OCI-LY3 (cell line): ENCODE results near the gene MOSPD2.

Experiments
- H2AFZ ChIP-seq: fragments of 200-600, 300-600 bp; shearing (Covaris generic); 2 replicates; pipeline ENCODE4 v1.6.0; 2014; ENCODE audit warnings: antibody characterized with exemption, low read depth, low read length
- H3K27ac ChIP-seq: fragments of 200-600, 300-600 bp; sonication (generic); 2 replicates; pipeline ENCODE4 v1.5.1; 2014; ENCODE audit warnings: mild to moderate bottlenecking, low read length, moderate library complexity, mixed read lengths
- H3K27me3 ChIP-seq: fragments of 200-600, 300-600 bp; sonication (generic); 2 replicates; pipeline ENCODE4 v1.6.1; 2014; ENCODE audit warnings: low read depth, low read length, mixed read lengths
- H3K36me3 ChIP-seq: fragments of 200-600, 300-600 bp; sonication (generic); replicated peaks from 2 replicates; pipeline ENCODE3; 2014; ENCODE audit warnings: low read depth, low read length, mixed read lengths
- H3K4me1 ChIP-seq: fragments of 300-600, 200-600 bp; sonication (generic); 2 replicates; pipeline ENCODE4 v1.6.1; 2014; ENCODE audit warnings: low read length, mixed read lengths
- H3K4me2 ChIP-seq: fragments of 200-600, 300-600 bp; sonication (generic); 2 replicates; pipeline ENCODE4 v1.6.1; 2014; ENCODE audit warnings: low read length, mixed read lengths
- H3K4me3 ChIP-seq: fragments of 300-600, 200-600 bp; sonication (generic); 2 replicates; pipeline ENCODE4 v1.5.1; 2014; ENCODE audit warnings: antibody characterized with exemption, mild to moderate bottlenecking, low read length, moderate library complexity
- H3K79me2 ChIP-seq: fragments of 300-600, 200-600 bp; shearing (Covaris generic); 2 replicates; pipeline ENCODE4 v1.6.1; 2014; ENCODE audit warnings: mild to moderate bottlenecking, low read length, mixed read lengths
- H3K9ac ChIP-seq: fragments of 300-600, 200-600 bp; shearing (Covaris generic); 2 replicates; pipeline ENCODE4 v1.6.0; 2014; ENCODE audit warnings: mild to moderate bottlenecking, low read length, moderate library complexity
- H3K9me3 ChIP-seq: fragments of 200-600, 300-600 bp; shearing (Covaris generic); 2 replicates; pipeline ENCODE4 v1.6.1; 2014; ENCODE audit warnings: low read length, mixed read lengths; ENCODE audit not compliant: insufficient read depth
- H4K20me1 ChIP-seq: fragments of 200-600, 300-600 bp; sonication (generic); 2 replicates; pipeline ENCODE4 v1.6.1; 2016; ENCODE audit warnings: low read length, mixed read lengths; ENCODE audit not compliant: insufficient read depth
- EZH2phosphoT487 ChIP-seq: fragments of 200-600 bp; shearing (Covaris generic); IDR thresholded peaks from 2 replicates; pipeline ENCODE4 v1.6.1; 2018; ENCODE audit warnings: antibody characterized with exemption, mixed run types, low read depth
- TF ChIP-seq, protein P1 (sequence below): fragments of 200-600, 300-600 bp; sonication (generic); IDR thresholded peaks from 2 replicates; pipeline ENCODE4 v1.5.1; 2014; ENCODE audit warnings: antibody characterized with exemption, low read length, low read depth

MOSPD2 gene

DNA sequence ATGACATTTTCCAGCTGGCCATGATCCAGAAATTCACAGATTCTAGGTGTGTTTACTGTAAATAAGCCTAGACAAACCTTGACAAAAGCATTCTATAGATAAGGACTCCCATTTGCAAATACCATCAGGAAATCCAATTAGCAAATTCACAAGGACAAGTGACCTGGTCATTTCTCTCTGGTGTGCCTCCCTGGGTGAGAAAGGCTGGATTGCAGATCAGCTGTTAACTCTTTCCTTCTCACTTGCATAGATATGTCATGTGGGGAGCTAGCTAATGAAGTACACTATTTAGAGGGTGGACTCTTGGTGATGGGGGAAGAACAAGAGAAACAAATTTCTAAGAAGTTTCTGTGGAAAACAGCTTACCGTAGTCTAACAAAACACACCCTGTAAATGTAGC, 58.9 kb downstream of the MOSPD2 start:
- Histone ChIP-seq H3K27ac (no peak overlapping the region), H4K20me1 (no peaks in the 10 kb centered on the region), H3K4me1 (no peaks in the 10 kb centered on the region), H3K27me3 (no peaks in the 10 kb centered on the region), H3K4me3 (no peak overlapping the region), H3K36me3 (no peaks in the 10 kb centered on the region), H3K79me2 (no peaks in the 10 kb centered on the region), H3K9me3 (no peaks in the 10 kb centered on the region), H3K4me2 (no peak overlapping the region), H3K9ac (no peak overlapping the region), H2AFZ (no peak overlapping the region)
- TF ChIP-seq EZH2phosphoT487, result no peak
- TF ChIP-seq, protein P1, sequence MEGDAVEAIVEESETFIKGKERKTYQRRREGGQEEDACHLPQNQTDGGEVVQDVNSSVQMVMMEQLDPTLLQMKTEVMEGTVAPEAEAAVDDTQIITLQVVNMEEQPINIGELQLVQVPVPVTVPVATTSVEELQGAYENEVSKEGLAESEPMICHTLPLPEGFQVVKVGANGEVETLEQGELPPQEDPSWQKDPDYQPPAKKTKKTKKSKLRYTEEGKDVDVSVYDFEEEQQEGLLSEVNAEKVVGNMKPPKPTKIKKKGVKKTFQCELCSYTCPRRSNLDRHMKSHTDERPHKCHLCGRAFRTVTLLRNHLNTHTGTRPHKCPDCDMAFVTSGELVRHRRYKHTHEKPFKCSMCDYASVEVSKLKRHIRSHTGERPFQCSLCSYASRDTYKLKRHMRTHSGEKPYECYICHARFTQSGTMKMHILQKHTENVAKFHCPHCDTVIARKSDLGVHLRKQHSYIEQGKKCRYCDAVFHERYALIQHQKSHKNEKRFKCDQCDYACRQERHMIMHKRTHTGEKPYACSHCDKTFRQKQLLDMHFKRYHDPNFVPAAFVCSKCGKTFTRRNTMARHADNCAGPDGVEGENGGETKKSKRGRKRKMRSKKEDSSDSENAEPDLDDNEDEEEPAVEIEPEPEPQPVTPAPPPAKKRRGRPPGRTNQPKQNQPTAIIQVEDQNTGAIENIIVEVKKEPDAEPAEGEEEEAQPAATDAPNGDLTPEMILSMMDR, result no peak

DNA sequence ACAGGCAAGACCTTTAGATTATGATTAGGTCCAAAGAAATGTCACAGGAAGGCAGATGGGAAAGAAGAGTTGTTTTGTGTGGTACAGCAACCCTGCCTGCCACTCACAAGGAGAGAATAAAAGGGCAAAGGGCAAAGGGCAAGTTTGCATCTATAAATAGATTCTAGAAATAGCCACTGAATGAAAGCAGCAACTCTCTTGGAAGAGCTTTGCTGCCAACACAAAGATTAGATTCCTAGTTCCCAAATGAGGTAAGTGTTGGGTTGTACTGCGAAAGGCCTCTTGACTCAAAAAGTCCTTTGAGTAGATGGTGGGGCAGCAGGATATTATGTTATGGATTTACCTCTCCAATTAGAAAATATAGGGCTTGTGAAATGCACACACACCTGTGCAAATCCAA, 61.2 kb downstream of the MOSPD2 start:
- no peak overlapping the region for H3K27ac ChIP-seq
- no peaks in the 10 kb centered on the region for H3K27me3 ChIP-seq

DNA sequence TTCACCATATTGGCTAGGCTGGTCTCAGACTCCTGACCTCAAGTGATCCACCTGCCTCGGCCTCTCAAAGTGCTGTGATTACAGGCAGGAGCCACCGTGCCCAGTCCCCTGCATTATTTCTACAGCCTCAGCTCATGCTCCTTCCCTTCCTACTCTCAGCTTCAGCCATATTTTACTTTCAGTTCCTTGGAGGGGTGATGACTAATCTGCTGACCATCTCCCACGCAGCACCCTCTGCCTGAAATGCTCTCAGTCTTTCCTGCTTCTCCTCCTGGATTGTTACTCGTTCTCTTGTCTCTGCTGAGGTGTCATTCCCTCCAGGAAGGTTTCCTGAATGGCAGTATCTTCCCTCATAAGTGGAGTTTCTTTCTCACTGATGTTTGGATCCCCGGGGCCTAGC, 63.3 kb downstream of the MOSPD2 start:
- Histone ChIP-seq H3K4me3 (no peak overlapping the region), H3K9ac (no peak overlapping the region), H3K4me1 (no peaks in the 10 kb centered on the region), H3K79me2 (no peaks in the 10 kb centered on the region), H3K27me3 (no peaks in the 10 kb centered on the region), H4K20me1 (no peaks in the 10 kb centered on the region), H3K27ac (no peak overlapping the region), H3K9me3 (no peaks in the 10 kb centered on the region), H3K4me2 (no peak overlapping the region), H3K36me3 (no peaks in the 10 kb centered on the region), H2AFZ (no peak overlapping the region)
- TF ChIP-seq, protein P1, result no peak
- TF ChIP-seq EZH2phosphoT487, result no peak

More for the DNA sequence above, 61.2 kb downstream of the MOSPD2 start:
- Histone ChIP-seq H3K36me3 (no peaks in the 10 kb centered on the region), H3K9ac (no peak overlapping the region), H3K9me3 (no peaks in the 10 kb centered on the region), H3K79me2 (no peaks in the 10 kb centered on the region), H3K4me1 (no peaks in the 10 kb centered on the region), H4K20me1 (no peaks in the 10 kb centered on the region), H3K4me3 (no peak overlapping the region), H3K4me2 (no peak overlapping the region), H2AFZ (no peak overlapping the region)
- TF ChIP-seq EZH2phosphoT487, result no peak
- TF ChIP-seq, protein P1, result no peak

DNA sequence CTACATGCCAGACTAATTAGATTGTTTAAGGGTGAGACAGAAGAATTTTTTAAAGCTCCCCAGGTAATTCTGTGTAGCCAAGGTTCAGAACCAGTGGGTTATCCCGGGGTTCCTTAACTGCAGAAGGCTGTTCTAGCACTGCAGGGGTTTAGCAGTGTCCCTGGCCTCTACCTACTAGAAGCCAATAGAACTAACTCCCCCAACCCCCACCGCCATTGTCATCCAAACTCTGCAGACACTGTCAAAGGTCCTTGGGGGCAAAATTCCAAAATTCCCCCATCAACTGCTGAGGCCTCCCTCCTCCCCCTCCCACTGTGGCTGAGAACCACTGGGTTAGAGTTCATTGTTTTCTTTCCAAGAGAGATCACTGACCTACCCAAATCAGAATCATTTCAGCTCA, 66.4 kb downstream of the MOSPD2 start:
- no peaks in the 10 kb centered on the region for H3K27me3 ChIP-seq
- H3K4me3 ChIP-seq, result no peak overlapping the region
- TF ChIP-seq, protein P1, result no peak
- no peak for TF ChIP-seq EZH2phosphoT487
- H3K4me2 ChIP-seq, result no peak overlapping the region
- no peak overlapping the region for H2AFZ ChIP-seq
- H3K36me3 ChIP-seq, result no peaks in the 10 kb centered on the region
- no peak overlapping the region for H3K27ac ChIP-seq
- no peaks in the 10 kb centered on the region for H4K20me1 ChIP-seq
- H3K9ac ChIP-seq, result no peak overlapping the region
- no peaks in the 10 kb centered on the region for H3K9me3 ChIP-seq
- no peaks in the 10 kb centered on the region for H3K79me2 ChIP-seq
- H3K4me1 ChIP-seq, result no peaks in the 10 kb centered on the region
